GM12801 (cell line): ENCODE results near the gene SLIT1.

Source experiments
- TF ChIP-seq, protein P1 (sequence below): IDR thresholded peaks from one replicate; pipeline ENCODE4 v1.5.1; 2011; ENCODE audit warnings: control low read depth; ENCODE audit not compliant: insufficient read length; ENCODE audit errors: extremely low read depth

The SLIT1 gene

GRCh38 chr10:97199152-97199551 lies 13.4 kb upstream of the SLIT1 start:
- TF ChIP-seq, protein P1, sequence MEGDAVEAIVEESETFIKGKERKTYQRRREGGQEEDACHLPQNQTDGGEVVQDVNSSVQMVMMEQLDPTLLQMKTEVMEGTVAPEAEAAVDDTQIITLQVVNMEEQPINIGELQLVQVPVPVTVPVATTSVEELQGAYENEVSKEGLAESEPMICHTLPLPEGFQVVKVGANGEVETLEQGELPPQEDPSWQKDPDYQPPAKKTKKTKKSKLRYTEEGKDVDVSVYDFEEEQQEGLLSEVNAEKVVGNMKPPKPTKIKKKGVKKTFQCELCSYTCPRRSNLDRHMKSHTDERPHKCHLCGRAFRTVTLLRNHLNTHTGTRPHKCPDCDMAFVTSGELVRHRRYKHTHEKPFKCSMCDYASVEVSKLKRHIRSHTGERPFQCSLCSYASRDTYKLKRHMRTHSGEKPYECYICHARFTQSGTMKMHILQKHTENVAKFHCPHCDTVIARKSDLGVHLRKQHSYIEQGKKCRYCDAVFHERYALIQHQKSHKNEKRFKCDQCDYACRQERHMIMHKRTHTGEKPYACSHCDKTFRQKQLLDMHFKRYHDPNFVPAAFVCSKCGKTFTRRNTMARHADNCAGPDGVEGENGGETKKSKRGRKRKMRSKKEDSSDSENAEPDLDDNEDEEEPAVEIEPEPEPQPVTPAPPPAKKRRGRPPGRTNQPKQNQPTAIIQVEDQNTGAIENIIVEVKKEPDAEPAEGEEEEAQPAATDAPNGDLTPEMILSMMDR, result no peak

GRCh38 chr10:97197030-97197500 lies 11.3 kb upstream of the SLIT1 start:
- TF ChIP-seq, protein P1, result no peak

GRCh38 chr10:97196223-97197029 lies 10.7 kb upstream of the SLIT1 start:
- TF ChIP-seq, protein P1, result no peak

GRCh38 chr10:97195706-97196222 lies 10.0 kb upstream of the SLIT1 start:
- TF ChIP-seq, protein P1, result no peak

GRCh38 chr10:97192952-97193435 lies 7.2 kb upstream of the SLIT1 start:
- TF ChIP-seq, protein P1, result no peak

- TF ChIP-seq, protein P1, result no peak
Measured at GRCh38 chr10:97190450-97190849, 4.7 kb upstream of the SLIT1 start.

DNA sequence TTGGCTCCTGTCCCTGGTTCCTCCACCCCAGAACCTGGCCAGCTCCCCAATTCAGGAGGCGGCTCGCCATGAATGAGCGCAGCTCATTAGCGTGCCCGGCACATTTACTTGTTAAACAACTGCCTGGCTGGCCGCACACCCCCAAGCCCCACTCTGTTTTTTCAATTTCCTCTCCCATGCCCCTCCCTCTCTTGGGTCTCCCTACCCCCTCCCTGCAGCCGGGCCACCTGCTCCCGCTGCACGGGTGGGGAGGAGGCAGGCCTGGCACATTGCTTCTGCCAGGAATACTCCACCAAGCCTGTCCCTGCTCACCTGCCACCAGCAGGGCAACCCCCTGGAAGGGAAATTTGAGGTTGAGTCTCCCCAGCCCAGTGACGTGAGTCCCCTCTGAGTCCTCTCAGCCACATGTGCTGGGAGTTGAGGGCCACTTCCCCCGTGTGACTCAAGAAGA lies 2.5 kb upstream of the SLIT1 start:
- TF ChIP-seq, protein P1, result no peak
